IPS-18c (cell line): ENCODE measurements around the gene PAWR.
"Not testable (repeated sequence)": the region's sequence is repeated elsewhere in the genome, so short reads cannot be mapped to it uniquely, and the experiment has no call there.

ENCODE experiments used
- H3K4me3 ChIP-seq: 2 replicates; pipeline ENCODE4 v1.7.0; 2013; ENCODE audit warnings: low read depth, mild to moderate bottlenecking, low read length, moderate library complexity; ENCODE audit not compliant: insufficient read depth
- H3K9me3 ChIP-seq: one replicate; pipeline ENCODE4 v1.6.1; 2013; ENCODE audit warnings: mild to moderate bottlenecking, low read length, moderate library complexity; ENCODE audit not compliant: control insufficient read depth, insufficient read depth

PAWR gene

DNA sequence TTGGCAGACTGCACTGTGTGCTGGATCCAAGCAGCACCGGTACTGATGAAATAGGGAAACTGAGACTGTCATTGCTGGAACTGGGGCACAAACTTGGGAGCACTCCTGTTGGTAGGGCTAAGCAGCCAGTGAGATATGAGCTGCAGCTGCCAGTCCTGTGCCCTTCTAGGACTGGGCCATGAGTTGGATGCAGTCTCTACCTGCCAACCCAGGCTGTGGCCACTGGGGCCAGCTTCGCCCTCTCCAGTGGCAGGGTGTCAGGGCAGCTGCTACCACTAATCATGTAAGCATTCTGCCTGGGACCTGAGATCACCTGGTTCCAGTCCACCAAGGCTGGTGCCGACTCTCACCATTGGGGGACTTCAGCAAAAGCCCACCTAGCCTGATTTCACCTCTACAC lies 121.1 kb downstream of the PAWR start:
- no peak overlapping the region for H3K4me3 ChIP-seq
- peaks cover 3% of the 10 kb centered on the region for H3K9me3 ChIP-seq

DNA sequence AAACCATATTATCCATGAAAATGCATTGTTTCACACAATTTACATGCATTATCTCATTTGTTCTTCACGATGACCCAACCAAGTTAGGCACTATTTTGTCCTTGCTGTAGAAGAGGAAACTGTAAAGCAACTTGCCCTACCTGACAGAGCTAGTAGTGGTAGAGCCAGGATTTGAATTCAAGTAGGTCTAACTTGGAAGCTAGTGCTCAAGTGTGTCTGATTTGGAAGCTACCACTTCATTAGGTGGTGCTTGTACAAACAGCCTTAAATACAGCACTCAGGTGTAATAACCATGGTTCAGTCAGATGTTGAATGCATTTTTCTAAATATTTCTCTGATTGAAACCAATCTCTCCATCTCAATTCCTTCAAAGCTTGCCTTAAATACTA lies 123.6 kb downstream of the PAWR start:
- Histone ChIP-seq H3K9me3 (peaks cover 9% of the 10 kb centered on the region), H3K4me3 (no peak overlapping the region)

DNA sequence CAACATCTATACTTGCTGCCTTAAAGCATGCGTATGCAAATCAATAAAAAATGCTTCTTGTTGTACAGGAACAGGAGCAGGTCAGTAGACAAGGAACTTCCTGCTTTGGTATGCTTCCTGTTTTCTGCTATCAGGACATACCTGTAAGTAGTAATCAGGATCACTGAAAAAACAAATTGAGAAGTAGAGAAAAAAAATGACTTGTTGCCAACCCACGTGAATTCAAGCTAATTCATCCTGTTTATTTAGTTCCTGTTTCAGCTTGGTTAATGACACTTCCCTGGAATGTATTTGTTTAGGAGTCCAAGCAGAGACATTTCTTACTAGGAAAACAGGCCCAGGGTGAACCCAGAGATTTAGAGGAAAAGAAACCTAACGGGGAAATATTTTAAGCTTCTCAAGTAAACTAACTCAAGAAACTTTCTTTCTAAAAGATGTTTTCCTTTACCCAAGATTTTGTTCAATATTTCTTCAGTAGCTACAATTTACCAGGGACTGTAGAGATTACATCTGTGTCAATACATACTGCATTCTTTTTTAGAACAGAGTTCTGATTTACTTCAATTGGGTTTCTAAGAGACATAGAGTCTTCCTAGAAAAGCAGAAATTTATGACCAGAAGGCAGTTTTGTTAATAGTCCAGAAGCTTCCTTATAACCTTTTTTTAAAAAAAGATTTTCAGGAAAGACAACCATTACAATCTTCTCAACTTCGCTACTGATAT lies 124.2 kb downstream of the PAWR start:
- H3K4me3 ChIP-seq: no peak overlapping the region
- H3K9me3 ChIP-seq: peaks cover 10% of the 10 kb centered on the region

- H3K4me3 ChIP-seq: not testable (repeated sequence)
- H3K9me3 ChIP-seq: peaks cover 13% of the 10 kb centered on the region
Observed at GRCh38 chr12:79564727-79565350, 125.9 kb downstream of the PAWR start.

DNA sequence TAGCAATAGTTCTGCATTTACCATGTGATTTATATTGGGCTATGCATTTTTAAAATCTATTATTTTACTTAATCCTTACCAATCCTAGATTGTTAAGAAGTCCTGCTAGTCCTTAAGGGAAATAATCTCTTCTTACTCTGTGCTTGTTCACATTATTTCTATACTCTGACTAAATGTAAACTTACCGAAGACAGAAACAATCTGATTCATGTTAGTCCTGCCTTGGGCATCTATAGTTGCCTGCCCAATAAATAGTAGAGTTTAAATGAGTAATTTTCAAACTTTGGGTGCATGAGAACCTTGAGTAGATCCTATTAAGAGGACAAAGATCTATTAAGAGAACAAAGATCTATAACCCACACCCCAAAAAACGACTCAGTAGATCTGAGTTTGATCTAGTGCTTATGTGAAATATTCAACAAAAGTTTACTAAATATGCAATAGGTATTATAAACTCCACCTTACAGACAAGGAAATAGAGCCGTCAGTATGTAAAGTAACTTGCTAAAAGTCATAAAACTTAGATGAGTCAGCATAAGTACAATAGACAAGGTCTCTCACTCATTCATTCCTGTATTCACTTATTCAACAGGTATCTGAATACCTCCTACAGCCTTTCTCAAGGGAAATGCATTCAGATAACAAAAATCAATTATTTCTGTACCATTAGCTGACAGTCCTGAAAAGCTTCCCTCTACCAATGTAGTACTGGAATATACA lies 127.6 kb downstream of the PAWR start:
- no peak overlapping the region for H3K4me3 ChIP-seq
- H3K9me3 ChIP-seq: peaks cover 13% of the 10 kb centered on the region

GRCh38 chr12:79561401-79562132 lies 129.2 kb downstream of the PAWR start:
- Histone ChIP-seq H3K4me3 (no peak overlapping the region), H3K9me3 (peaks cover 13% of the 10 kb centered on the region)

DNA sequence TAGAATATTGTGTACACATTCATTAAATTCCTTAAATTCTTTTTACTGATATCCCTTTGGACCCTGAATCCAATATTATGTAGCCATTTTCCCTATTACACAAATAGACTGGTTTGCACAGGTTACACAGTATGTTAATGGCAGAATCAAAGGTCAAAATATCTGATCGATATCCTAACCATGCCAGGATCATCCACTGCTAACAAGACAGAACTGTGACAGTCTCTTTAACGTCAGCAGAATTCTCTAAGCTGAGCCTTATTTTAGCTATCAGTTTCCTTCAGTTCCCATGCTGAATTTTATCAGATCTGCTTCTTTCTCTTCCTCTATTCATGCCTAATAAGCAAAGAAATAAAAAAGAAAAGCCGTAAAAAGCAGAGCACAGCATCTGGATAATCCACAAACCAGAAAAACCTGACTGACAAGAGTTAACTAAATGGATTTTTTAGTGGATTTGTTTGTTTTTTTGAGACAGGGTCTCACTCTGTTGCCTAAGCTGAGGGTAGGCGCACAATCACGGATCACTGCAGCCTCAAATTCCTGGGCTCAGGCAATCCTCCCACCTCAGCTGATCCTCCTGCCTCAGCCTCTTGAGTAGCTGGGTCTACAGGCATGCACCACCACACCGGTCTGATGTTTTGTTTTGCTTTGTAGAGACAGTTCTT lies 130.4 kb downstream of the PAWR start:
- H3K9me3 ChIP-seq: peaks cover 13% of the 10 kb centered on the region
- H3K4me3 ChIP-seq: no peak overlapping the region

DNA sequence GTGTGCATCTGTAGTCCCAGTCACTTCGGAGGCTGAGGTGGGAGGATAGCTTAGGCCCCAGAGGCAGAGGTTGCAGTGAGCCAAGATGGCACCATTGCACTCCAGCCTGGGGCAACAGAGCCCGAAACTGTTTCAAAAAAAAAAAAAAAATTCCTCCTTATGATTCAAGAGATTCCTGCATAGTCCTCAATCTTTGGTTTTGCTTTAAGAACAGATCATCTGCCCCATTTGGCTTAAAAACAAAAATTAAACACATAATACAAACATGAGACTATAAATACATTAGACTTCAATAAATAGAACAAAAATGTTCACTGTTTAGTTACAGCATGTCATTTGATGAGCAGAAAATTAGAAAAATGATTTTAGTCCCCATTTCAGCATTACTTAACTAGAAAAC lies 131.2 kb downstream of the PAWR start:
- peaks cover 9% of the 10 kb centered on the region for H3K9me3 ChIP-seq
- H3K4me3 ChIP-seq: no peak overlapping the region

GRCh38 chr12:79558924-79559469 lies 131.8 kb downstream of the PAWR start:
- Histone ChIP-seq H3K9me3 (peaks cover 8% of the 10 kb centered on the region), H3K4me3 (no peak overlapping the region)

DNA sequence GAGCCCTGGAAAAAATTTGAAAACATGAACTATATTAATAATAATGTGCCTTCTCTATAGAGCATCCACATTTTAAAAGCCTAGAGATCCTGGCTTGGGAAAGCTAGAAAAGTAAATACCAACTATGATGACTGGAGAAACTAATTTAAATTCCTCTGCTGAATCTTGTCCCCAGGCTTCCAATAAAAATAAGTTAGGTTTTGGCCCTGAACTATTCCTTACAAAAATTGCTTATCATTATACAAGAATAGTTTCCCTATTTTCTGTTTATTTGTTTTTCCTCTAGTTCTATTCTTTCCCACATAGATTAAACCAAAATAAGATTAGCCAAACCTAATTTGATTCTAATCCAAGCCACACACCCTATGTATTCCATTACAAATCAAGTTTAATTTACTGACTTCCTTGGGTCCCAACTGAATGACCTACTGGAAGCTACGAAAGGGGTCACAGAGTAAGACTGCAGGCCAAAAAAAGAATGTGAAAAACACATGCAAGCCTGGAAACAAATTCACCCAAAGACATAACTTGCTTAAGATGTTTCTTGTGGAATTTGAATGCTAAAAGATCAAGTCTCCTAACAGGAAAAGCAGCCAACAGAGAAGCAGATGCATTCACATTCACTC lies 133.0 kb downstream of the PAWR start:
- H3K4me3 ChIP-seq: no peak overlapping the region
- peaks cover 14% of the 10 kb centered on the region for H3K9me3 ChIP-seq

DNA sequence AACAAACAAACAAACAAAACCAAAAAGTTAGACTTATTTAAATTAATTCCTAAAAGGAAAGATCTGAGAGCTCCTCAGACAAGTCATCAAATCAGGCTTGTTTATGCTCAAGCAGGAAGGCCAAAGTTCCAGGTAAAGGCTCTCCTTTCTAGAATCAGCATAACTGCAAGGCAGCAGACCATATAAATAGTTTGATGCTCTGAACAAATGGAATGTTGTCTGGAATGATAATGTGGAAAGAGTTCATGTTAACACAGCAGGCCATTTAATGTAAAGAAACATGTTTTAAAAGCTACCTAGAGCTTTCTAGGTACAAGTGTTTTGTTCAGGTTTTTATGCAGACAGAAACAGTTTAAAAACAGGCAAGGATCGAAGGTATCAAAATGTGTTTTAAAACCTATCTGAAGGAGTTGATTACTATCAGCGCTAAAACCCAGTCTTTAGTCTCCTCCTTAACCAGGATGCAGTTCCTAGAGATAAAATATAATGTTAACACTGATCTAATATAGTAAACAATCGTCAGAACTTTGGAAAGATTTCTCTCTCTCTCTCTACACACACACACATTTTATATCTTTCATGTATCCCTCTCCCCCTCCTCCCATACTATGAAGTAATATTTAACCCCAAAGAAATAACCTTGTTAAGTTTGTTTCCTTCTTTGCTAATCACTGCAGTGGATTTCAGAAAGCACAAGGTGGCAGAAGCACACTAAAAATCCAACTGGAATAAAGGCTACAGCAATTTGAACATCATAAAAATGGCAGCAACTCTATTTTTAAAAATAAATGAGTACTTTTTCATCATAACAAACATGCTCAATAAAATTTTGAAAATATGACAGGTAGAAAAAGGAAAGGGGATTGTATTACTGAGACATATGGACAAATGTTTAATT lies 135.5 kb downstream of the PAWR start:
- Histone ChIP-seq H3K4me3 (no peak overlapping the region), H3K9me3 (peaks cover 8% of the 10 kb centered on the region)

- peaks cover 8% of the 10 kb centered on the region for H3K9me3 ChIP-seq
- no peak overlapping the region; the same call in 1 of the 2 replicates for H3K4me3 ChIP-seq
Observed at GRCh38 chr12:79553863-79554574, 136.7 kb downstream of the PAWR start.

DNA sequence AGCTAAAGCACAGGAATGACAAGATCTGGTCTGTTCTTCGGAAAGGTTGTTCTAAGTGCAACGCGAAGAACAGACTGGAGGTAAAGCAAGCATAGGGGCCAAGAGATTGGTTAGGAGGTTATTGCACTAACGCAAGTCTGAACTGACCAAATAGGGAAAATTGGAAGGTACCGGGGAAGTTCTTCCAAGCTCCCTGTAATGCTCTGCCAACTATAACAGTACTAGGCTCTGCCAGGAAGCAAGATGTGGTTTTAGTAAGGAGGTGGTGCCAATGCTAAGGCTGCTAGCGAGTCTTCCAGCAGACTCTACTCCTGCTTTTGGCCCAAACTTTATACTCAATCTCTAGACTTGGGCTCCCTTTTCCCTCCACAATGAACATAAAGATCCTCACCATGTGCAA lies 138.6 kb downstream of the PAWR start:
- peaks cover 8% of the 10 kb centered on the region for H3K9me3 ChIP-seq
- no peak overlapping the region for H3K4me3 ChIP-seq

GRCh38 chr12:79549531-79550271 lies 141.1 kb downstream of the PAWR start:
- Histone ChIP-seq H3K4me3 (no peak overlapping the region), H3K9me3 (peaks cover 8% of the 10 kb centered on the region)

DNA sequence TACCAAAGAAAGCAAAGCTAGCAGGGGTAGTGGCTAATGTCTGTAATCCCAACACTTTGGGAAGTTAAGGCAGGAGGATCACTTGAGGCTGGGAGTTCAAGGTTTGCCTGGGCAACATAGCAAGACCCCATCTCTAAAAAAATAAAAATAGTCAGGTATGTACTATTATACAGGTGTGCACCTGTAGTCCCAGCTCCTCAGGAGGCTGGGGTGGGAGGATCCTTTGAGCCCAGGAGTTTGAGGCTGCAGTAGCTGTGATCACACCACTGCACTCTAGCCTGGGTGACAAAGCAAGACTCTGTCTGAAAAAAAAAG lies 142.2 kb downstream of the PAWR start:
- no peak overlapping the region for H3K4me3 ChIP-seq
- H3K9me3 ChIP-seq: peaks cover 3% of the 10 kb centered on the region
